ENCODE measurements around the gene FEZF1.

FEZF1 gene

GRCh38 chr7:122261442-122261841 is 43.1 kb downstream of the FEZF1 start:
- no peak for DNase-seq

- DNase-seq, result no peak
These were observed 43.5 kb downstream of the FEZF1 start for GRCh38 chr7:122261016-122261415.

- DNase-seq, result no peak
These were observed 44.2 kb downstream of the FEZF1 start for GRCh38 chr7:122260336-122260735.

GRCh38 chr7:122258971-122259370 is 45.6 kb downstream of the FEZF1 start:
- DNase-seq, result no peak

- no peak for DNase-seq
These were observed 47.5 kb downstream of the FEZF1 start for GRCh38 chr7:122257056-122257455.

- DNase-seq, result no peak
These were observed 48.5 kb downstream of the FEZF1 start for GRCh38 chr7:122256046-122256445.

GRCh38 chr7:122255454-122255853 is 49.1 kb downstream of the FEZF1 start:
- no peak for DNase-seq
